A673 (cell line): ENCODE measurements around the gene MAGEA1.
"Not testable (repeated sequence)": the region's sequence is repeated elsewhere in the genome, so short reads cannot be mapped to it uniquely, and the experiment has no call there.

Experiments
- CTCF ChIP-seq: fragments of 300-800, 200-600 bp; sonication (generic); conservative IDR thresholded peaks from 2 replicates; pipeline ENCODE4 v1.5.1; 2017; ENCODE audit warnings: low read depth, mild to moderate bottlenecking, antibody characterized with exemption, low read length, moderate library complexity, mixed read lengths
- EZH2 ChIP-seq: fragments of 200-600 bp; sonication (generic); IDR thresholded peaks from 2 replicates; pipeline ENCODE4 v1.6.1; 2017; ENCODE audit warnings: borderline replicate concordance, low read depth, mild to moderate bottlenecking, mixed read lengths, antibody characterized with exemption, low read length; ENCODE audit not compliant: poor library complexity, severe bottlenecking

GRCh38 chrX:153146288-153146687 lies 32.8 kb upstream of the MAGEA1 start:
- not testable (repeated sequence) for TF ChIP-seq CTCF, EZH2
